CD4-positive, alpha-beta T cell treated with Interleukin-6 at 100 ng/mL for 8 hours (primary cell): ENCODE results near the gene TBC1D21.

ENCODE experiments used
- DNase-seq: peaks from one replicate; pipeline ENCODE4 v3.0.0-alpha.2; 2020; ENCODE audit warnings: mixed read lengths, low spot score

TBC1D21 gene, protein sequence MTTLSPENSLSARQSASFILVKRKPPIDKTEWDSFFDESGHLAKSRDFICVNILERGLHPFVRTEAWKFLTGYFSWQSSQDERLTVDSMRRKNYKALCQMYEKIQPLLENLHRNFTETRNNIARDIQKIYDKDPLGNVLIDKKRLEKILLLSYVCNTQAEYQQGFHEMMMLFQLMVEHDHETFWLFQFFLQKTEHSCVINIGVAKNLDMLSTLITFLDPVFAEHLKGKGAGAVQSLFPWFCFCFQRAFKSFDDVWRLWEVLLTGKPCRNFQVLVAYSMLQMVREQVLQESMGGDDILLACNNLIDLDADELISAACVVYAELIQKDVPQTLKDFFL

DNA sequence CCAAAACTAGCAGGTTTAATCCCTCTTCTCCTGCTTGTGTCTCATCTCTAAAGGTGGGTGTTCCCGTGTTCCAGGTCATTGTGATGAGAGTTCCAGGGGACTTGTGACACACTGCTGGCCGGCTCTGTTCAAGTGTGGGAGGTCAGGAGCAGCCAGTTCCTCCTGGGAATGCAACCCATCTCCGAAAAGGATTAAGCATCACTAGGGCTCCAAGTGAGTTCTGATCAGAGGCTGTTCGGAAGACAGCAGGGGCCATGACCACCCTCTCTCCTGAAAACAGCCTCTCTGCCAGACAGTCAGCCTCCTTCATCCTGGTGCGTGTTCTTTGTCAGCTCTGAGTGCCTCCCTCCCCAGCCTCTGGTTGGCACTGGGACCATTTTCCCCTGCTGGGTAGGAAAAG lies at the start of gene TBC1D21:
Gene TBC1D21 (plus strand): TSS at position 109 of the 400 bp plus-strand sequence. CDS start 146 bp downstream, at position 255.
- no peak for DNase-seq

DNA sequence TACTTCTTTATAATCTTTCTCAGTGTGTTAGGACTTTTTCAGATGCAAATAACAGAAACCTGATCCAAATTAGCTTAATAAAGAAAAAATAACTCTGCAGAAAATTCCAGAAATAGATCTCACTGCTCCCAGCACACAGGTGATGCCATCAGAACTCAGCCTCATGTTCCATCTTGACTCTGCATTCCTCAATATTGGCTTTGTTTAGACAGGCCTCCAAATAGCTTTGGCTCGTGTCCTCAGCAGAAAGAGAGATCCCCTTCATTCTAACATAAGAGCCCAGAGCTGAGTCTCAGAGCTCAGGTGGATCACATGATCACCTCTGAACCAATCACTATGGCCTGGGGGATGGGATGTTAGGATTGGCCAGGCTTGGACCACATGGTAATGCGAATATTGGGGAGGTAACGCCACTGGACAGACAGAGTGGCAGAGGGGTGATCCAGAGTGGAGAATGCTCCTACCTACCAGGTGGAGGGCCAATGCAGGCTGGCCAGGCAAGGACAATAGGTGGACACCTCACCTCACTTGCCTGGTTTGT lies 46.6 kb upstream of the TBC1D21 start:
- no peak for DNase-seq

DNA sequence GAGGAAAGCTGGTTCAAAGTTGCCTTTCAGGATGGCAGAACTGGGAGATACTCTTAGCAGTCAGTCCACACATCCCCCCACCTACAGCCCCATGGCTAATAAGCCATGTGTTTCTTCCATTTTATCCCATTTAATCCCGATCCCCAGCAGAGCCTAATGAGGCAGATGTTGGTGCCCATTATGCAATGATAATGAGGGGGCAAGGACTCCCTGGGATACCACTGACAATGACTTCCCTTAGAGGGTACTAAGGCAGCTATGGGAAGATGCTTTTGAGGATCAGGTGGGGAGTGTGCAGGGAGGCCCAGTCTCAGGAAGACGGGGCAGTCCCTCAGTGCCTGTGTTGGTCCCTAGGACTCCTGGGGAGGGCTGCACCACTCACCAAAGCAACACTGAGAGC lies 43.8 kb upstream of the TBC1D21 start:
- no peak for DNase-seq

DNA sequence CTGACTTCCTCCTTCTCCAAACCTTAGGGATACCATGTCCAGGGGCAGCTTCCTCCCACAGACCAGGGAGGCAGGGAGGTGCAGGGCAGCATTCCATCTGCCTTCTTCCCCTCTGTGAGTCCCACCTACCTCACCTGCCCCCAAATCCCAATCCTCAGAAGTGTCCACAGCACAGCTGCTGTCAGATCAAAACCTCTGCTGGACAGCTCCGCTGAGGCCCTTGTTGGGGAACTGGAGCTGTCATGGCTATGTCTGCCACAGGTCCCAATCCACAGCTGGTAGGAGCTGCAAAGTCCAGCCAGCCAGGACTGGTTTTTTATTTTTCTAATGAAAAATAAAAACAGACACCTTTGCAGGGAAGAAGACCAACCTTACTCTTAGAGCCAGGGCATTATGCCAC lies 40.7 kb upstream of the TBC1D21 start:
- DNase-seq, result no peak

DNA sequence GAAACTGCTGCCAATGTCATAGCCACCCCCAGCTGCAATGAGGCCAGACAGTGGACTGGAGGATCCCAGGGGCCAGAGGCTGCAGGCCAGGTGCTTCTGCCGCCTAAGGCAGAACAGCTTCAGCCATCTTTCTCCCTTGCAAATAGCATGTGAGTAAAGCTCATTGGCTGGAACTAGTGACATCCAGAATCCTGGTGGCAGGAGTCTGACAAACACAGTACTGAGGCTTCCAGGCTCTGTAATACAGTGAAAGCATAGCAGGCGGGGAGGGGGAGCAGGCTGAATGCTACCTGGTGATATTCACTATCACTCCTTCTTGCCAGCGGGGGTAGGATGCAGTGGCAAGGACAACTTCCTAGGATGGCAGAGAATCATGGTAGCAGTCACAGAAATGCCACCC lies 36.5 kb upstream of the TBC1D21 start:
- no peak for DNase-seq

DNA sequence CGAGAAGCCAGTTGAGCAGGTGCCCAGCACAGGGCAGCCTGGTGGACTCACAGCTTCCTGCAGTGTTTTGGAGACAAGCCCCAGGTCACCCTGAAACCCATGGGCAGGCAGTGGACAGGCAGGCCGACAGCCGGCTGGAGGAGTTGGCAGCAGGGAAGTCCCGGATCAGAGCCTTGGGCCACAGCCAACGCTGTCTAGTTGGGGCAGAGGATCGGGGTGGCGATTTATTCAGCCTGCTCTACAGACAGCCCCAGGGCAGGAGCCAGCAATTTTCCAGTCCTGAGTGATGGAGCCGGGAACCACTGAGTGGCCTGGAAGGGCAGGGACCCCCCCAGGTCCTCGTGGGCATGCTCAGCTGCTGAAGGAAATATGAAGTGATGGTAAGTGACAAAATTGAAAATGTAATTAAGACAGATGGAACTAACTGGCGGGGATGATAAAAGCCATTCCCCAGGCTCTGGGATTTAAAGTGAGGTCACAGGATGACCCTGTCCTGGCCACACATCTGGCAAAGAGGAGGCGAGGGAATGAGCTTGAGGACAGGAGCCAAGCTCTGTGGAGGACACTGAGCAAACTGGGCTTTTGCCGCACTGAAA lies 34.4 kb upstream of the TBC1D21 start:
- no peak for DNase-seq

DNA sequence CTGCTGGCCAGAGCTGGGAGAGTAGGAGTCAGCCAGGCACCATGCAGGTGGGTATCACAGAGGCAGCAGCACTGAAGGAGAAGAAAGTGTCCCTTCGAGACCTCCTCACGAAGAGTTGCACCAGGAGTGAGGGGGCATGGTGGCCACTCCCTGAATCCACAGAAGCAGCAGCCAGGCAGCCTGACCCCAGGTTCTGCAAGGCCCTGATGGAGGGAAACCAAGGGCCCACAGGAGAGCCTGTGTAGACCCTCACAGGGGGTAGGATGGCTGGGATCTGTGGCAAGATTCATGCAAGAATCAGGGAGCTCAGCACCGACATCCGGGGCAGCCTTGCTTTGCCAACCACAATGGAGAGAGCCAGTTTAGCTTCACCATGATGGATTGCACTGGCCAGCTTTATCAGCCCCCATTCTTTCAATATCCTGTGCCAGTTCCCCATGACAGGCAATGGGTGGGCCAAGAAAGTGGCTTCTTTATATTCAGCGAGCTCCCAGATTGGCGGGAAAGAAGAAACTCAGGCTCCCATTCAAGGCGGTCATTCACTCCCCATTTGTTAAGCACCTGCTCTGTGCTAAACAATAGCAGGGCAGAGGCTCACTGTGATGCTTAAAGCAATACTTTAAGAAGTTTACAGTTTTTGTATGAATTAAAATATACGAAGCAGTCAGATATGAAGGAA lies 33.5 kb upstream of the TBC1D21 start:
- DNase-seq, result no peak

DNA sequence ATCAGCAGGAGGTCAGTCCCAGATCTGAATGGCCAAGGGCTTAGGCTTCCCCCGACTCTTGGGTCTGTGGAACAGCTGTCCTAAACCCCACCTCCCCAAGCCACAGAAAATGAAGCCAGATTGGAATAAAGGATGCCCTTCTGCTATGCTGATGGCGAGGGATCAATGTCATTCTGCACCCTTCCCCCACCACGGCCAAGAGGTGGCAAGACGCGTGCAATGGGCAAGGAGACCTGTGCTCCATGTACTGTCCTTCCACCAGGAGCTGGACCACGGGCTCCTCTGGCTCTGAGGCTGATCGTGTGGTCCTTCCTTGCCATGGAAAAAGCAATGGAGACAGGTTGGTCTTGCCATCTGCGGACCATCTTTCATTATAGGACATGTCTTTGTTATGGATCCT lies 32.6 kb upstream of the TBC1D21 start:
- DNase-seq, result no peak

DNA sequence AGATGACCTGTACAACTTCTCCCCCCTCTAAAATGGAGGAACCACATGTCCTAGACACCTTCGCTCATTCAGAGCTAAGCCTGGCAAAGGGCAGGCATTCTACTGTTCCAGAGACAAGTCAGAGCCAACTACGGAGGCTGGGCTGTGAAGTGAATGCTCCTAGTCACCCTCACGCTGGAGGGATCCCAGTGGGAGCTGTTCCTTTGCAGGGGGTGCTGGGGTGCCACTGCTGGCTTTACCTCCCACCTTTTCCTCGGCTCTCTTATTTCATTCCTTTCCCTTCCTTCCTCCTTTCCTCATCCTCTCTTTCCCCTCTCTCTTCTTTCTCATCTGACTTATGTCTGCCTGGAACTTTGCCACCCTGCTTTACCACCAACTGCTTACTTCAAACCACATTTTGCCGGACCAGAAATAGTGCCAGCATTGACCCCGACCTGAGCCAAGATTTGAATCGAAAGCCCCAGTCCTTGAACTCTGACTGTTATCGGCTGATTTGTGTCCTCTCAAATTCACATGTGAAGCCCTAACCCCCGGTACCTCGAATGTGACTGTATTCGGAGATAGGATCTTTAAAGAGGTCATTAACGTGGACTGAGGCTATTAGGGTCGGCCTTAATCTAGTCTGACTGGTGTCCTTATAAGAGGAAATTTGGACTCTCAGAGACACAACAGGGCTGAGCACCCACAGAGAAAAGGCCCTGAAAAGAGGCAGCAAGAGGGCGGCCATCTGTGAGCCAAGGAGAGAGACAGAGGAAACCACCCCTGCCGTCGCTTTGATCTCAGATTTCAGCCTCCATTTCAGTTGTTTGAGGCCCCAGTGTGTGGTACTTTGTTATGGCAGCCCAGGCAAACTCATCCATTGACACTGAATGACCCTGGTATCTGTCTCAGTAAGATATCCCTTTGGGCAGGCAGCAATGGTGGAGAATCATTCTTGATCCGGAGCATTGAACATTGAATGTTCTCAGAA lies 31.3 kb upstream of the TBC1D21 start:
- no peak for DNase-seq

DNA sequence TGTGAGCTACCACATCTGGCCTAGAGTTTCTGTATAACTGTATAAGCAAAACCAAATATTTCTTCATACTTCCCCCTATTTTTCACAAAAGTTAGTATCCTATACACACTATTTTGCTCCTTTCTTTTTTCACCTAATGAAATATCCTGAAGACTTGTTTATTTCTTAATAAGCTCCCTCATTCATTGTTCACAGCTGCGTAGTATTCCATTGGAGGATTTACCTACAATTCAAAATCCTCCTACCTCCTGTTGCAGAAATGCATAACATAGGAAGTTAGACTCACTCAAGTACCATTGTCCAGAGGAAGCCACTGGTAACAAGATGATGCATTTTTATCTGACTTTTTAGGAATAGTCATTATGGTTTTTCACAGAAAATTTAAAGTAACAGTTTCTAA lies 29.6 kb upstream of the TBC1D21 start:
- no peak for DNase-seq

DNA sequence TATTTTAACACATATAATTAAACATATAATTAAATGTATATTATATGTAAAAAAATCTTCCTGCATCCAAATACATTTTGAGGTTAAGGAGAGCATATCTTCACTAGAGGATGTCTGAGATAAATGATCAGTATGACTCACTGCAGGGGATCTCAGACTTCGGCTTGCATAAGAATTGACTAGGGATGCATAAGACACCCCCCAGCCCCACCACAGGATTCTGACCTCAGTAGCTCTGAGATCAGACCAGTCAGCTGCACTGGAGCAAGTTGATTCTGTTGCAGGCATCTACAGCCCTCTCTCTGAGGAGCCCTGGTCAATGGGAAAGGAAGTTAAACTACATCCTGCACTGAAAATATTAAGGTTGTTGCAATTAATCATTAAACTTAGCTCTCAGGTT lies 29.0 kb upstream of the TBC1D21 start:
- no peak for DNase-seq

DNA sequence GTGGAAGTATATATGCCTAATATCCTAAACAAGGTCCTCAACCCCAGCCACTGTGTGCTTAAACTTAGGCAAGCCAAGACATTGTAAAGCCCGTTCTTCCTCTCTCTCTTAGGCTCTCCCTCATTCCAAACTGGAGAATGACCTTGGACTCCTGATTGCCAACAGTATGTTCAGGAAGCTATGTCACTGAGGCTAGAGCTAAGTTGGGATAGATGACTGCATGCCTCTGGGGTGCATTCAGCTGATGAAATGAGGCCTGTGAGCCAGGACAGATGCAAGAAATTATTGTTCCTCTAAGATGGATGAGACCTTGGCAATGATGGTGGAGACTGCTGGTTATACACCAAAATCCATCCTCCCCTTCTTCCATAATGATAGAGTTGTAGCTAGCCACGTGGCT lies 27.9 kb upstream of the TBC1D21 start:
- no peak for DNase-seq

DNA sequence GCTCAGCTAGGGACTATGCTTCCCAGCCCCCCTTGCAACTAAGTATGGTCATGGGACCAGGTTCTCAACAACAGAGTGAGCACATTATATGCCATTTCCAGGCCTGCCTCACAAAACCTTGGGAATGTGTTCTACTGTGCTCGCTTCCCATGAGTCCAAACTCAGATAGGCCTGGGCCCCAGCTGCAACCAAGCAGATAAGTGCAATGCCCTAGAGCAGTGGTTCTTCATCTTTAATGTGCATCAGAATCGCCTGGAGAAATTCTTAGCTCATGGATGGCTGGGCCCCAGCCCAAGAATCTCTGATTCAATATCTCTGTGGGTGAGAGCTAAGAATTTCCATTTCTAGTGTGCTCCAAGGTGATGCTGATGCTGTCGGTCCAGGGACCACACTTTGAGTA lies 27.5 kb upstream of the TBC1D21 start:
- DNase-seq, result no peak

DNA sequence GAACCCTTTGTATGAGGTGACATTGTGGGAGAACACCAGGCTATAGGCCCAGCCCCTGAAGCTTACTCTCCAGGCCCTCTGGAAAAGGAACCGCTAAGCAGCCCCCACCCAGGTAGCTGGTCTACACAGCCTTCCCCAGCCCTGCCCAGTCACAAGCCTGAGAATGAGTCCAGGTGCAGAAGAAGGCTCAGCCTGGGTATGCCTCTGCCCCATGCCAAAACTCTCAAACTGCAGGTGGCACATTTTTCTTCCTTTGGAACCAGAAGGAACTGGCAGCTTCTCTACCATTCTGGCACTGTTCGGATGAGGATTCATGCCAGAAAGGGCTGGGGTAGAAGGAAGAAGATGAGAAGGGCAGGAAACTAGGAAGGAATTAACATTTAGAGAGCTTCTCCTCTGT lies 23.7 kb upstream of the TBC1D21 start:
- no peak for DNase-seq

DNA sequence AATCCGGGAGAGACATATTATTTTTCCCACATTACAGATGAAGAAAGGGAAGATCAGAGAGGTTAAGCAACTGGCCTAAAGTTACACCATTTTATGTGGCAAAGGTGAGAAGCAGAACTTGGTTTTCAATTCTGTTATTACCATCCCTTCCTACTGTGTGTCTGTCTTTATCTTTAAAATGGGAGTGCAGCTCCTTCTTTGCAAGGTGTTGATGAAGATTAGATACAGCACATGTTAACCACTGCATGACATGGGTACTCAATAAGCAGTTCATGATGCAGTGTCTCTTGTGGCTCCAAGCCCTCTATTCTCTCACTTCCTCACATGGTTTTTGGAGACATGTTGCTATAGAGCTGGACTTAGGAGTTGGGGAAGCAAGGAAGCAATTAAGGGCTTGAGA lies 23.1 kb upstream of the TBC1D21 start:
- no peak for DNase-seq

DNA sequence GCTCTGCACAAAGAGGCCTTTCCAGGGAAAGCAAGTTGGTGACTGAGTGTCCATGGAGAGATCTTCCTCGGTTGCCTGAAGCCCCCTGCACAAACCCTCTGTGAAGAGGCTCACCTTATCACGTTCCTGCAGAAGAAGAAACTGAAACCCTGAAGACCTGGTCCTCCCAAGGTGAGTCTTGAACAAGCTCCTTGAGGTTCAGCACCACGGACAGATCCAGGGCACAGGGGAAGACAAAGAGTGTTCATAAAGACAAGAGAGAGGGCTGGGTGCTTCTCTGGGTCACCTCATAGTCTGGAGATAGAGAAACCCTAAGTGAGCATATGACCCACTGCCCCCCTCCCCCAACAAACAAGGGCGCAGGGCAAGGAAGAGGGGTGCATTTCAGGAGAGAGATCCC lies 21.7 kb upstream of the TBC1D21 start:
- DNase-seq, result no peak

DNA sequence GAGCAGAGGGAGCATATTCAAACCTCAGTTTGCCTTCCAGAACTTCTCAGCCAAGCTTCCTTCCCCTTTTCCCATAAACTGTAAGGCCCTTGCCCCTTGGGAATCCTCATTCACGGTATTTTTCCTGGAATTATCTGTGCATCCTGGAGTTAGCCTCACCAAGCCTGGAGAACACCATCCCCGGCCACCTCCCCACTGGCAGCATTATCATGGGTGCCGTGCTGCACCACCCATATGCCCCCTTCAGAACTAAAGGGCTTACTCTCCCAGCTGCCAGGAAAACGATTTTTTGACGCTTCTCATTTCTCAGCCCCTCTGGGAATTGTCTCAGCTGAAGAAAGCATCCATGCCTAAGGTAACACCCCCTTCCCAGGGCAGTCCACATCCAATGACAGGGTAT lies 20.9 kb upstream of the TBC1D21 start:
- DNase-seq, result no peak

DNA sequence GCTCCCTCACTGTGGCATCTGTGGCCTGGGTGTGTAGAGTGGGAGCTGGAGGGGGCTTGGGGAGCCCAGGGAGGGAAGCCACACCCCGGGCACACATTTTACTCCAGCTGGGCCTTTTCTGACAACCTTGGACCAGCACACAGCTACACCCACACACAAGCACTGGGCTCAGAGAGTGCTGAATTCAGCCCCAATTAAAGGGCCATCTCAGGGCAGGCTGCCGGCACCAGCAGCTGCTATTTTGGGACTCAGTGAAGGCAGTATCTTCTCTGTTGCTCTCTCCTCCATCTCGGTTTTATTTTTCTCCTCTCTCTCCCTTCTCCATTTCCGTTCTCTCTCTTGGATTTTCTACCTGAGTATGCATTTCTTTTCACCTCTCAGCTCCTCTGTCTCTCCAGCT lies 19.1 kb upstream of the TBC1D21 start:
- DNase-seq, result no peak

DNA sequence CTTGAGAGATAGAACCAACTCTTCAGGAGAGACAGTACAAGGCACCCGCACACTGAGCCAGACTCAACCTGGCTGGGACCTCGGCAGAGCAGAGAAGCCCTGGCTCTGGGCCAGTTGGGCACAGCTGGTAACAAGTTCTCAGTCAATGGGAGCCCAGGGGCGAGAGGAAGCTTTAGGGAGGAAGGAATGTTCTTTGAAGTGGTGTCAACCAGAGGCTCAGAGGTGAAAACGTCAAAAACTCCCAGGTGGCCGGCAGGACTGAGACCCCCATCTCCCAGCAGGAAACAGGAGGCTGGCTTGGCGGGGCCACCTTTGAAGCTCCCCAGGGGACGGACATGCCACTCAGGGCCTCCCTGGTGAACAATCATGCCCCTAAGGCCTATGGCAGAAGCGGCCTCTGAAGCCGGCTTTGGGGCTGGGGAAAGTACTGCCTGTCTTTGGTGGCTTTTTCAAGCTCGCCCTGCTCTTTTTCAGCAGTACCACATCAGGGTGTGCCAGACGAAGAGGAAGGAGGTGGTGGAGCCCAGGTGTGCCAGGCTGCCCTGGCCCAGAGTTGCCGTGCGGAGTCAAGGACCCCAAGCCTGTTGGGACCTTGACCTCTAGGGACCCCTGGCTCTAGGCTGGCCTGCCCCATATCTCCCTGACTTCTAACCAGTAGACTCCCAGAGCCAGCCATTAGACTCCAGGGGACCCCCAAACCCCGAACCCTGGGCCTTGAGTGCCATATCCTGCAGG lies 16.7 kb upstream of the TBC1D21 start:
- DNase-seq, result no peak

DNA sequence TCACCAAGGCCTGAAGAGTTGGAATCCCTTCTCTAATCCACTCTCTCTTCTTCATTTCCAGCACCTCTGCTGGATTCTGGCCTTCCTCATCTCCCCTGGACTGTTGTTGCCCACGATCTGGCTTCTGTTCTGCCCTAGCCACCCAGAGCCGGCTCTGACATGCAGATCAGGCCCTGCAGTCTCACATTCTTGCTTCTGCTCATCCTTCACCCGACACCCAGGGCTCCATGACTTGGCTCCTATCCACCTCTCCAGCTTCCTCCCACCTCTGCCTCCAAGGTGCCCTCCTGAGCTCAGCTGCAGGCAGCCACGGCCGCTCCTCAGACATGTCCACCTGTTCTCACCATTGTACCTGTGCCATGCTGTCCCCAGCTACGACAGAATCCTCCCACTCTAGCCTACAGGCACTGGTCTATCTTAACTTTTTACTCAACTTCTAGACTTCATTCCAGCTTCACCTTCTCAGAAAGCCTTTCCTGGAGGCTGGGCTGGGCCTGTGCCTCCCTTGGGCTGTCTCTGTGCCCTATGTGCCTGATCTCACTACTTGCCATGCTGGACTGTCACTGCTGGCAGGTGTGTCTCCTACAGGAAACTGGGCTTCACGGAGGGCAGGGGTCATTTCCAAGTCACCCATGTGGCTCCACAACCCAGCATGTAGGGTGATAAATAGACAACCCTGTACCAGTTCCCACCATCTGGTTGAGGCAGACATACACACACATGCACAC lies 16.0 kb upstream of the TBC1D21 start:
- no peak for DNase-seq

DNA sequence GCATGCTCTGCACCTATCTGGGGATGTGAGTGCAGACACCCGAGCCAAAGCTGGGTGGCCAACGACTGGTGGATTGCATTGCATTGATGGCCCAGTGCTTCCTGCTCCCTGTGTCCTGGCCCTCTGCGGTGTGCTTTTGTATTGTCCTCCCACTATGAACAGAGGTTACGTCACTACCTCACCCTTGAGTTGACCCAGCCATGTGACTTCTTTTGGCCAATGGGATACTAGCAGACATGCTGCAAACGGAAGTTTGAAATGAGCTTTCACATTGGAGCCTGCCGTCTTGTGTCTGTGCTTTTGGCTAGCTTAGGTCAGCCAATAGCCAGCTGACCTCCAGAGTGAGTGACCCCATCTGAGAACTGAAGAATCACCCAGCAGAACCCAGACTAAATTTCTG lies 15.3 kb upstream of the TBC1D21 start:
- DNase-seq, result no peak
